ENCODE measurements around the gene ANO7. TPM values are rescaled to one million over a fixed set of nuclear protein-coding genes. Genes with fewer than 3 reads are reported as not detected.

The ANO7 gene
- total and polyA plus RNA-seq, 2 of the 13 experiments (the other 11 are each of a cell fraction or from before 2014, with no cell fraction given) = 4.1 to 4.9 TPM

- no peak for TF ChIP-seq AFF4 (CRISPR knock-in tag; IDR thresholded peaks at IDR 0.05)
- peak; percentile 70; the same call in 1 of the 2 replicates for TF ChIP-seq ZBTB3 (CRISPR knock-in tag; IDR thresholded peaks at IDR 0.05; ENCODE audit: borderline replicate concordance, low read depth)
- TF ChIP-seq NKX3-1 (CRISPR knock-in tag; IDR thresholded peaks at IDR 0.05) = no peak
- TF ChIP-seq DRAP1 (CRISPR knock-in tag; IDR thresholded peaks at IDR 0.05) = peak; percentile 28; the same call in 1 of the 2 replicates
- TF ChIP-seq FLYWCH1 (CRISPR knock-in tag; IDR thresholded peaks at IDR 0.05) = no peak
- TF ChIP-seq ZNF839 (CRISPR knock-in tag; IDR thresholded peaks at IDR 0.05; ENCODE audit: borderline replicate concordance) = 0 out of 2 replicates have a peak, but pooled peaks have one; percentile 19
- TF ChIP-seq TFE3 (CRISPR knock-in tag; IDR thresholded peaks at IDR 0.05) = peak; percentile 24
- no peak for TF ChIP-seq HOMEZ (CRISPR knock-in tag; IDR thresholded peaks at IDR 0.05; ENCODE audit: low read depth)
- no peak for TF ChIP-seq RERE (CRISPR knock-in tag; IDR thresholded peaks at IDR 0.05; ENCODE audit: low read depth)
- no peak for TF ChIP-seq TAF15 (IDR thresholded peaks at IDR 0.05; ENCODE audit: low read depth, low read length, poor library complexity, severe bottlenecking)
- TF ChIP-seq HES4 (CRISPR knock-in tag; IDR thresholded peaks at IDR 0.05; ENCODE audit: borderline replicate concordance) = no peak
- no peak for TF ChIP-seq ADNP (CRISPR knock-in tag; IDR thresholded peaks at IDR 0.05)
- no peak for TF ChIP-seq TAF1 (CRISPR knock-in tag; IDR thresholded peaks at IDR 0.05)
- peak; percentile 61; the same call in 1 of the 2 replicates for TF ChIP-seq SNAPC2 (CRISPR knock-in tag; IDR thresholded peaks at IDR 0.05)
Observed at GRCh38 chr2:241224018-241224850, 35.8 kb downstream of the ANO7 start (continued).
